GM06990 (cell line): Measurements from ENCODE around the gene ACTR1A.

Experiments
- DNase-seq: peaks from one replicate; pipeline ENCODE4 v3.0.0-alpha.2; 2011; ENCODE audit not compliant: insufficient read length; ENCODE audit errors: extremely low read depth
- H3K27me3 ChIP-seq: replicated peaks from 2 replicates; pipeline ENCODE4 v1.6.0; 2011; ENCODE audit warnings: low read length; ENCODE audit not compliant: control insufficient read depth, insufficient read depth
- H3K36me3 ChIP-seq: 2 replicates; pipeline ENCODE4 v1.5.1; 2011; ENCODE audit warnings: low read length; ENCODE audit not compliant: control insufficient read depth, insufficient read depth
- H3K4me3 ChIP-seq: replicated peaks from 2 replicates; pipeline ENCODE4 v1.5.1; 2011; ENCODE audit warnings: low read depth, mild to moderate bottlenecking, control low read depth, low read length
- TF ChIP-seq, protein P1 (sequence below): IDR thresholded peaks from 2 replicates; pipeline ENCODE4 v1.5.1; 2011; ENCODE audit warnings: low read length, control low read depth, mild to moderate bottlenecking, inconsistent platforms; ENCODE audit not compliant: insufficient read depth, poor library complexity, severe bottlenecking

The ACTR1A gene

DNA sequence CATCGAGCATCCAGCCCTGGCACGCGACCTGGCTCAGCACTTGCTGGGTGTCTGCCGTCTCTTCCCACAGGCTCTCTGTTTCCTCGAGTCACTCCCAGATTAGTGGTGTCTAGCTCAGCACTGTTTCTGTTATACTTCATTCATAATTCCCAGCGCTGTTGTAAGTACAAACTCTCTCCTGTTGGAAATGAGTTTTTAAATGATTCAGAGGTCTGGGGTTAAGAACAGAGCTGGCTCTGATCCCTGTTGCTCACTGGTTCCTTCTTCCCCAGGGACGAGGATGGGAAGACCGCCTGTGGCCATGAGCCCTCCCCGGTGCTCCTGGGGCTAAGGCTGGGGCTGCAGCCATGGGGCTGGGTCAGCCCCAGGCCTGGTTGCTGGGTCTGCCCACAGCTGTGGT is 33.8 kb downstream of the ACTR1A start:
- no peak for DNase-seq

DNA sequence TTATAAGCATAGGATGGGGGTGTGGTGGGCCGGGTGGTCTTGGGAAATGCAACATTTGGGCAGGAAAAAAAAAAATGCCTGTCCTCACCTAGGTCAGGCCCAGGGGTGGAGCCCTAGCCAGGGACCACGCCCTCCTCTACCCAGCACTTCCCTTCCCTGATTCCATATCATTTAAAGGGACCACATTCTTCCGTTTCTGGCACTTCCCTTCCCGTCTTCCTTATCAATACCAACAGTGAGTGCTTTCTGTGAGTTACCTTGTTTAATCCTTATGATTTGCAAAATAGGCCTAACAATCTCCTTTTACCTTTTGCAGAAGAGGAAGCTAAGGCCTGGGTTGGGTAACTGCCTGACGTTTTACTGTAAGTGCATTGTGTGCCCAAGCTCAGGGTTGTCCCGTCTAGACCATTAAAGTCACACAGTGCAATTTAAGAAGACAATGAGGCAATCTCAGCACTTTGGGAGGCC is 34.5 kb downstream of the ACTR1A start:
- Histone ChIP-seq H3K4me3 (no peak overlapping the region), H3K36me3 (no peaks in the 10 kb centered on the region; the same call in 1 of the 2 replicates), H3K27me3 (no peaks in the 10 kb centered on the region)
- TF ChIP-seq, protein P1, sequence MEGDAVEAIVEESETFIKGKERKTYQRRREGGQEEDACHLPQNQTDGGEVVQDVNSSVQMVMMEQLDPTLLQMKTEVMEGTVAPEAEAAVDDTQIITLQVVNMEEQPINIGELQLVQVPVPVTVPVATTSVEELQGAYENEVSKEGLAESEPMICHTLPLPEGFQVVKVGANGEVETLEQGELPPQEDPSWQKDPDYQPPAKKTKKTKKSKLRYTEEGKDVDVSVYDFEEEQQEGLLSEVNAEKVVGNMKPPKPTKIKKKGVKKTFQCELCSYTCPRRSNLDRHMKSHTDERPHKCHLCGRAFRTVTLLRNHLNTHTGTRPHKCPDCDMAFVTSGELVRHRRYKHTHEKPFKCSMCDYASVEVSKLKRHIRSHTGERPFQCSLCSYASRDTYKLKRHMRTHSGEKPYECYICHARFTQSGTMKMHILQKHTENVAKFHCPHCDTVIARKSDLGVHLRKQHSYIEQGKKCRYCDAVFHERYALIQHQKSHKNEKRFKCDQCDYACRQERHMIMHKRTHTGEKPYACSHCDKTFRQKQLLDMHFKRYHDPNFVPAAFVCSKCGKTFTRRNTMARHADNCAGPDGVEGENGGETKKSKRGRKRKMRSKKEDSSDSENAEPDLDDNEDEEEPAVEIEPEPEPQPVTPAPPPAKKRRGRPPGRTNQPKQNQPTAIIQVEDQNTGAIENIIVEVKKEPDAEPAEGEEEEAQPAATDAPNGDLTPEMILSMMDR = no peak
- no peak for DNase-seq

More for the DNA sequence above, 33.8 kb downstream of the ACTR1A start:
- TF ChIP-seq, protein P1 = no peak
- no peaks in the 10 kb centered on the region; the same call in 1 of the 2 replicates for H3K36me3 ChIP-seq
- no peak overlapping the region for H3K4me3 ChIP-seq
- no peaks in the 10 kb centered on the region for H3K27me3 ChIP-seq

DNA sequence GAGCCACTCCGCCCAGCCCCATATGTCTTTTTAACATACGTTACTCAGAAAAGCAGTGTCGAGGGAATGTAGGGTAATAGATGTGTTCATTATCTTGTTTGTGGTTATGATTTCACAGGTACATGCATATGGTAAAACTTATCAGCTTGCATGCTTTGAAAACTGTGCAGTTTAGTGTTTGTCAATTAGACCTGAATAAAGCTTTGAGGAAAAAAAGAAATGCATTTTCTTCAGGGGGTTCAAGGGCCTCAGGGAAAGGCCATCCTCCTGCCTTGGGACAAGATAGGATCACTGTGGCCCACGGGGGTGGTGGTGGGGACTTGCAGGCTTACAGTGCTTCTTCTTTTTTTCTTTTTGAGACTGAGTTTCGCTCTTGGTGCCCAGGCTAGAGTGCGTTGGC is 35.2 kb downstream of the ACTR1A start:
- Histone ChIP-seq H3K36me3 (no peaks in the 10 kb centered on the region; the same call in 1 of the 2 replicates), H3K27me3 (no peaks in the 10 kb centered on the region), H3K4me3 (no peak overlapping the region)
- DNase-seq = no peak
- TF ChIP-seq, protein P1 = no peak

DNA sequence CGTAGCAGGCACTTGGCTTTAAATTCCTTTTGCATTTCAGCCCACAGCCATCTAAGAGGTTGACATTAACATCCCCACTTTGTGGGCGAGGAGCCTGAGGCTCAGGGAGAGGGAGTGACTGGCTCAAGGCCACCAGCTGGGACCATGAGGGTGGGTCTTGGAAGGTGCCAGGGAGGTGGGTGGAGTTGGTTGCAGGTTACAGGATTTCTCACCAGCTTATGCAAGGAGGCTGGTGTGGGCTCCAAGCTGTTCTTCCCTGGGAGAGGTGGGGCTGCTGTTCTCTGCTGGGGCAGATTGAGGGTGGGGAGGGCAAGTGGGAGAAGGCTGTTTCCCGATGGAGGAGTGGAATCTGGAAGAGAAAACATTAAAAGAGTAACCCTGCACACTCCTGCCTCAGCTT is 37.0 kb downstream of the ACTR1A start:
- no peak overlapping the region for H3K4me3 ChIP-seq
- H3K27me3 ChIP-seq = no peaks in the 10 kb centered on the region
- H3K36me3 ChIP-seq = no peaks in the 10 kb centered on the region
- TF ChIP-seq, protein P1 = no peak
- no peak for DNase-seq

DNA sequence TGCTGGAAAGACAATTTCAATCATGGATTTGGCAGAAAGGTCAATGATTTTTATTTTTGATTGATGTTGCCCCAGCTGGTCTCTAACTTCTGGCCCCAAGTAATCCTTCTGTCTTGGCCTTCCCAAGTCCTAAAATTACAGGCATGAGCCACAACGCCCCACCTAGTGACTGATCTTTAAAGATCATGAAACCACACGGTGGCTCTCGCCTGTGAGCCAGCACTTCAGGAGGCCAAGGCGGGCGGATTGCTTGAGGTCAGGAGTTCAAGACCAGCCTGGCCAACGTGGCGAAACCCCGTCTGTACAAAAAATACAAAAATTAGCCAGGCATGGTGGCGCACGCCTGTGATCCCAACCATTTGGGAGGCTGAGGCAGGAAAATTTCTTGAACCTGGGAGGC is 38.5 kb downstream of the ACTR1A start:
- DNase-seq = no peak
- Histone ChIP-seq H3K4me3 (no peak overlapping the region), H3K36me3 (no peaks in the 10 kb centered on the region), H3K27me3 (no peaks in the 10 kb centered on the region)
- TF ChIP-seq, protein P1 = no peak

DNA sequence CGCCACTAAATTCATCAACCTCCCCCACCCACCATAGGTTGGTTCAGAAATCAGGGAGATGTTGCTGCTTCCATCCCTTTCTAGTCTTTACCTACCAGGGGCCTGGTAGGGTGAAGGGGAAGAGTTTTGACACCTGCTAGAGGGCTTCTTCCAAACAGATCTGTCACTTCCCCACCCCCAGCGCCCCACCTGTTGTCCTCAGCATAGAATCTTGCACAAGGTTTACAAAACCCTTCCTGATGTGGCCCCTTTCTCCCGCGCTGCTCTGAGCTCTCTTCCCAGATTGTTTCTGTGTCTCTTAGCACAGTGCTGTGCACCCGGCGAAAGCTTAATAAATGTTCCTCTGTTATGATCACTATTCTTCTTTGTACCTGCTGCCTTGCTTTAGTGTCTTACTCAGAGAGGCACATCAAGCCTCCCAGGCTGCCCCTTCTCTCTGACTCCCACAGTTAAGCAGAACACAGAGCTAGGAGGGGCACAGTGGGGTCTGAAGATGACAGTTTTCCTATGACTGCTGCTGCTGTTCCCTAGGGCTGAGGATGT is 39.9 kb downstream of the ACTR1A start:
- no peaks in the 10 kb centered on the region for H3K27me3 ChIP-seq
- H3K36me3 ChIP-seq = no peaks in the 10 kb centered on the region
- DNase-seq = no peak
- H3K4me3 ChIP-seq = no peak overlapping the region
- TF ChIP-seq, protein P1 = no peak
